SHP77 (cell line): ENCODE measurements around the gene SPECC1L.
"Not testable (repeated sequence)": the region's sequence is repeated elsewhere in the genome, so short reads cannot be mapped to it uniquely, and the experiment has no call there.

Experiments
- DNase-seq, 2 experiments: peaks; one replicate each; lab custom pipeline; 2025; lab: John Stamatoyannopoulos, UW

Gene SPECC1L

DNA sequence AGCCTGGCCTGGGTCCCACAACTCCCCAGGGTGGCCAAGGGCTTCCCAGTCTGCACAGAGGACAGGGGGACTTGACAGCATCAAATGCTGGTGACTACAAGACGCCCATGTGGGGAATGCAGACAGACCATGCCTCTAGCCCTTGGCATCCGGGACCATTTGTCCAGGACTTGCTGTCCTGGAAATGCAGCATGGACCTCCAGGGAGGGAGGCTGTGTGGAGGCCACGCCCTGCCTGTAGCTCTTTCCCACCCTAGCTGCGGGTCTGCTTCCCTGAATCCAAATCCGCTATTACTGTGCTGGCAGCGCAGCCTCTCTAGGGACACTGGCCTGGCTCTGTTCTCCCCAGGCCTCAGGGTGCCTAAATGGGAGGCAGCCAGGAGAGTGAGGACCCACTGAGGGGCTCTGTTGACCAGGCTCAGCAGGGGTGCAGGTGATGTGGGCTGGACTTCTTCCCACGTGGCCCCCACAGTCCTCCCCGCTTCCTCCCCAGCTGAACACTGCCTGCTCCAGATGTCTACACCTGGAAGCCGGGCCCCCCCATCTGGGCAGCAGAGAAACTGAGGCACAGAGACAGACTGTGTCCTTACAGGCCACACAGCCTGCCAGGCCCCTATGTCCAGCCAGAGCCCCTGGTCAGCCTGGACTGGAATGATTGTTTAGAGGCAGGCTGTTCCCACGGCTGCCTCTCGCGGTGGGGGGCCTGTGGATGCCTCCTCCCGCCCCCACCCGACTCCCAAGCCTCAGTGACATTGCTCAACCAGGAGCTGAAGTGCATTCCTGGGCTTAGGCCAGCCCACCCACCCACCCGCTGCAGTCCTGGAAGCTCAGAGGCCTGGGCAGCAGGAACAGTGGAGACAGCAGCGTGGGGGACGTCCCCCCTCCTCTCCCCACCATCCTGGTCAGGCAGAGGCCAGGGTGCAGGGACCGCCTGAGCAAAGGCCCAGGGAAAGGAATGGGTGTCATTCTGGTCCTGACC, 24.8 kb upstream of the SPECC1L start:
- not testable (repeated sequence) for DNase-seq

DNA sequence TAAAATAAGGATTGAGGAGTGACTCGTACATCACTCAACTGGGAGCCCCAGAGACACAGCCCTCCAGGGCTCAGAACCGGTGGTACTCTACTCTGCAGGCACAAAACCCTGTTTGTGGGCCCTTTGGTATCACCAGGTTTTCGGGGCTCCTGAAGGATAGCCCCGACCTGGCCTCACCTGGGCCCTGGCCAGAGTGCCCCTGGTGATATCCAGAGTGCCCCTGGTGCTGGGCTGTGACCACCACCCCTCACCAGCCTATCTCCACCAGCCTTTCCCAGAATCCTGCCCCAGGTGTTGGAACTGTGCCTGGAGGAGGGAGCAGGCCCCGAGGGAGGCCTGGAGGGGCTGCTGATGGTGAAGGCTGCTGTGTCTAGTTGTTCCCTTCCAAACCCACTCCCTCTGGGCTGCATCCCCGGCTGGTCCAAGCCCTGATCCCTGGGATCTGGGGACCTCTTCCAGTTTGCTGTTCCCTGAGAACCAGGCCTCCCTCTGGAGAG, 23.6 kb upstream of the SPECC1L start:
- no peak for DNase-seq

DNA sequence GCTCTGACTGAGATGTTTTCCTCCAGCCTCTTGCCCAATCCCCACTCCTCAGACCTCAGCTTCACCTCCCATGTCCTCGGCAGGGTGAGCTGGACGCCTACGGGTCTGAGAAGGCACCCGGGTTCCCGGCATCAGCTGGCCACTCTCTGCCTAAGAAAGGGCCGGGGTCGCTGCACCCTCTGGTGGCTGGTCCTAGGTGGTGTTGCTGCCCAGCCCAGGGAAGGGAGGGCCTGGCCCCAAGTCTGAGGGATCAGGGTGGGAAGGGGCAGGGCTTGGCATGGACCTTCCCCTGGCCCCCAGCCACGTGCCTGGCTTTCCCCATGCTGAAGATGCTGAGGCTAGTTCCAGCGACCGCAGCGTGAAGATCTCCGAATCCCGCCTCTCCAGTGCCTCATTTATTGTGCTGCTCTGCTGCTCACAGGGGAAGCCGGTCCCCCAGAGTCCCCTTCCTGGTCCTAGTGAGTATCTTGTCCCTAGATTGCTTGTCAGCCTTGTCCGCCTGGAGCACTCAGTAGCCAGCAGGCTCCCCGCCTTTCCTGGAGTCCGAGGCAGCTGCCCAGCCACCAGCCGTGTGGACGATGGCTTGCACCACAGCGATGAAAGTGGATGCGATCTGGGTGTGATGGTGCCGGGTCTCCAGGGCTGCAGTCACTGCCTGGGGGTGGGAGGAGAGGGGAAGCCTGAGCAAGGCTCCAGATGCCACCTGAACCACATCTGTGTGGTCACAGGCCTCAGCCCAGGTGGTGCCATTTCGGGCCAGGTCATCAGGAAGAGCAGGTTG, 22.9 kb upstream of the SPECC1L start:
- DNase-seq: peak; percentile 48 to 65

DNA sequence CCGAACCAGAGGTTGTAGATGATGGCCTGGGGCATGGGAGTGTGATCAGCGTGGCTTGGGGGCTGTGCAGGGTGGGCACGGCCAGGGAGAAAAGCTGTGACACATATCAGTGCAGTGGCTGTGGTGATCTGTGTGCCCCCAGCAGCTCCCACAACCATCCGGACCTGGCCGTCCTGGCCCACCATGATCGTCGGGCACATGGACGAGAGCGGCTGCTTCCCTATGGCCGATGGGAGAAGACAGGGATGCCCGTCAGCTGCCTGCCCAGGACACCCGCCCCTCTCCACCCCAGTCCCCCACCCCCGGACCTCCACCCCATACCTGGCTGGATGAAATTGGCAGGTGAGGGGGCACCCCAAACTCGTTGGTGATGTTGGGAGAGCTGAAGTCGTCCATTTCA, 22.0 kb upstream of the SPECC1L start:
- not testable (repeated sequence) for DNase-seq

- DNase-seq: not testable (repeated sequence)
These were observed 21.2 kb upstream of the SPECC1L start for GRCh38 chr22:24249413-24249812.

- not testable (repeated sequence) for DNase-seq
These were observed 19.3 kb upstream of the SPECC1L start for GRCh38 chr22:24251286-24251685.

- not testable (repeated sequence) for DNase-seq
These were observed 17.5 kb upstream of the SPECC1L start for GRCh38 chr22:24253126-24253525.

GRCh38 chr22:24256136-24256535, 14.5 kb upstream of the SPECC1L start:
- not testable (repeated sequence) for DNase-seq

- not testable (repeated sequence) for DNase-seq
These were observed 13.9 kb upstream of the SPECC1L start for GRCh38 chr22:24256736-24257135.

- DNase-seq: peak; percentile 24 to 64
These were observed 11.2 kb upstream of the SPECC1L start for GRCh38 chr22:24259459-24259858.

- not testable (repeated sequence) for DNase-seq
These were observed 8.4 kb upstream of the SPECC1L start for GRCh38 chr22:24262185-24262749.

DNA sequence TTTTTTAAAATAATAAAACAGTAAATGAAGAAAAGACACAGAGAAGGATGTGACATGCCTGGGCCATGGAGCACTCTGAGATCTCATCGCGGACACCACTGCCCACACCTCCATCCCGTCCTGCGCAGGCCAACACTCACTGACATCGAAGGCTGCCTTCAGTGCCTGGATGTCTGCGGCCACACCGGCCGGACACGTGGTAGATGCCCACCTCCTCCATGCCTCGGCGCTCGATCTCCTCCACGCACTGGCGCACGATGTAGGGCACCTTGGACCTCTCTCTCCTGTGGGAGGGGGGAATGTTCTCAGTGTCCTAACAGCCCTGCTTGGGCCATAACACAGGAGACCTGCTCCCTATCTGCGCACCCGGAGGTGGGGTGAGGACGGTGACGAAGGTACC, 7.2 kb upstream of the SPECC1L start:
- DNase-seq: not testable (repeated sequence)

DNA sequence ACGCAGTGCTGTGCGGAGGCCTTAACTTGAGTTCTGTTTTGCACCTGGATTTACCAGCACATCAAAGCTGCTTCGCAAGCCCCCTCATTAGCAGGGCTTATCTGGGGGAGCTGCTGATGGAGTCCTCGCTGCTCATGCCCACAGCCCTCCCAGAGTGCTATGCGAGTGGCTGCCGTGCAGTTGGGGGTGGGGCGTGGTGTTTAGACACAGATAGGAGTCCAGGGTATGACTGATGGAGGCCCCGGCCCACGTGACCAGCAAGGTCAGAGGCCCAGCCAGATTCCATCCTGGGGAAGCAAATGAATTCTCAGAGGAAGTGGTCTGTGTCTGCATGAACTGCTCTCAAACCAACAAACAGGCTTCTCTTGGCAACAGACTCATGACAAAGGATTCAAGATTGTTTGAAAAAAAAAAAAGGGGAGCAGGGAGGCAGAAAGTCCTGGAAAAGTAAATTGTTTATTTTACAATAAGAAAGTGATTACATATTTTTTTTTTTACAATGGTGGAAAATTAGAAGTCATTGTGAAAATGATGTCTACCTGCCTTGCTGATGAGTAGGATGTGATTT, 6.2 kb upstream of the SPECC1L start:
- not testable (repeated sequence) for DNase-seq

DNA sequence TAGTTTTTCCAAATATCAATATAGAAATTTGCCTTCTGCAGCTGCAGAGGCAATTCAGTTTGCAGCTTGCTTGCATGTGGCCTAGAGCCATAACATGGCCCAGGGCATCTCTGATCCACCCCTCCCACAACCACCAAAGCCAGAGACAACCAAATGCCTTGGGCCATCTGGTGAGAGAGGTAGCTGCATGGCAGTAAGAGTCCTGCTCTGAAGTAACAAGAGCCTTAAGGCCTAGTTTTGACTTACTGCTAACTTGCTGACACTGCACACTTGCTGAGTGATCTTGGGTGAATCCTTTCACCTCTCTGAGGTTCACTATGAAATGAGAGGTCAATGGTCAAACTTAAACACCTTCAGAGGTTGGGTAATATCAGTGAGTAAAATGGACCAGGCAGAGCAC, 4.9 kb upstream of the SPECC1L start:
- no peak for DNase-seq

- DNase-seq: not testable (repeated sequence)
These were observed 4.1 kb upstream of the SPECC1L start for GRCh38 chr22:24266495-24266894.

DNA sequence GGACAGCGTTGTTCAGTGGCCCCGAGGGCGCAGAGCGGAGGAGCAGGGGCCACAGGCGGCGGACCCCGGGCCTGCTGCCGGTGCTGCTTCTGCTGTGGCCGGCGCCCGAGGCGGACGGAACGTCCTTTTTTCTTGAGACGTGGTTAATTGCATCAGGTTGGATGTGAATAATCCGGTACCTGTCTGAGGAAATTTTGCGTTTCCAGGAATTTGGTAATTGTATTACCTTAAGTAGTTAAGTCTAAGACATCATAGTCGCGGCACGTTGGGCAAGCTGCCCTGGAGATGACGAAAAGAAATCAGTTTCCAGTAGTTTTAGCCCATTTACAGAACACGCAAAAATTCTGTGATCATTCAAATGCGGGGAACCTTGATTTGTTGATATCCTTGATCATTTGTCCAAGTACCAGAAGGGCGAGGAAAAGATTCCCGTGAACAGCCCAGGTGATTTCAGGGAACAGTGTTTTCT, 789 bp downstream of the SPECC1L start:
- no peak for DNase-seq

DNA sequence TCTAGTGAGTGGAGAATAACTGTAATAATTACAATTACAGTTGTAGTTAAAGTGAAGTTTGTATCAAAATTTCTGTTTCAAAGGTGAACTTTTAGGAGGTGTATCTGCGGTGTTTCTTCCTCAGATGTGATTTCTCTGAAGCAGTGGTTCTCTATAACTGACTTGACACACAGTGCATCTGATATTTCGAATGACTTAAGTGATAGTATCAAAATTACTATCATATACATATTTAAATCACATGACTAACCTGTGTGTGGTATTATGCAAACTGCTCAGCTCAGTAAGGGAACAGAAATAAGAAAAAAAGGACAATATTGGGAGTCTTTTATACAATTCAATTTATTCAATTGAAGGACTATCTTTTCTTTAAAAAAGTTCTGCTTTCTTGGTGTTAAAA, 2.4 kb downstream of the SPECC1L start:
- DNase-seq: not testable (repeated sequence)

DNA sequence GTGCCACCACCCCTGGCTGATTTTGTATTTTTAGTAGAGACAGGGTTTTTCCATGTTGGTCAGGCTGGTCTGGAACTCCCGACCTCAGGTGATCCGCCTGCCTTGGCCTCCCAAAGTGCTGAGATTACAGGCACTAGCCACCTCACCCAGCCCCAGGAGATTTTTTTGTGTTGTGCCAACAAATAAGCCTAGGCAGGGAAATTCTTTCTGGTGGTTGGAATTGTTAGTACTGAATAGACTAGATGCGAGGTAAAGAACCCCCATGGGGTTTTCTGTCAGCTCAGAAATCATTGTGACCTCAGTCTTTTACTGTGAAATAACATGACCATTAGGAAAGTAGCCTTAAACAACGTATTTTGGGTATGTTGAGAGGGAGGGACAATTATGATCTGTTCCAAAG, 3.3 kb downstream of the SPECC1L start:
- not testable (repeated sequence) for DNase-seq

DNA sequence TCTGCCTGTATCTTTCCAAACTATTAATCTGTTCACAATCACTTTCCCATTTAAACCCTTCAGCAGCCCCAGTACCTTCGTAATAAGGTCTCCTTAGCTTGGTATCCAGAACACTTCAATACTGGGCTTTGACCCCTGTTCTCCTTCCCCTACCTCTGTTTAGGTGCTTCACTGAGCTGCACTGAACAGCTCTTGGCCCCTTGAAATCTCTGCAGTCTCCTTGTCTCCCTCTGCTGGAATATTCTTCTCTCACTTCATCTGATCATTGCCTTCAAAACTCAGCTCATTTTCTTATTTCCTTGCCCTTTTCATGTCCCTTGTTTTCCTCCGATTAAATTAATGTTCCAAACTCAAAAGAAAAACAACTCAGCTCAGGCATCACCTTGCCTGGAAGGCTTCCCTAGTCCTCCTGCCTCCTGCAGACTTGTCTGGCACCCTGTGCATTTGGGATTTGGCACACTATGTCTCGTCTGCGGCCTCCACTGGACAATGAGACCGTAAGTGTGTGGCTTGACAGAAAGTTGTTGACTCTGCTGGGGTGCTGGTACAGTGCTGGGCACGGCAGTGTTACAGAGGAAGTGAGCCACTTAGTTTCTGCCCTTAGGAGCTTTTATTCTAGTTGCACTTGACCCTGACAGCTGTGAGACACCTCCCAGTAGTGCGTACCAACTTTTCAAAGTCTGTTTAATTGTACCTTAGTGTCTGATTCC, 4.2 kb downstream of the SPECC1L start:
- DNase-seq: not testable (repeated sequence)

DNA sequence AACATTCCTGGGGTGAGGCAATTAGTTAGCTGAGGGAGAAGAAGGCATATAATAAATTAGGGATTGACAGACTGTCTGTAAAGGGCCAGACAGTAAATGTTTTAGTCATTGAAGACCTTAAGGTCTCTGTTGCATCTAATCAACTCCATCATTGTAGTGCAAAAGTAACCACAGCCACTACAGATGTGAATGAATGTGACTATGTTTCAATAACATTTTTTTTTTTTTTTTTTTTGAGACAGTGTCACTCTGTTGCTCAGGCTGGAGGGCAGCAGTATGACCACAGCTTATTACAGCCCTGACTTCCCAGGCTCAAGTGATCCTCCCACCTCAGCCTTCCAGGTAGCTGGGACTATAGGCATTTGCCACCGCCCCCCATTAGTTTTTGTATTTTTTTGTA, 9.7 kb downstream of the SPECC1L start:
- not testable (repeated sequence) for DNase-seq

GRCh38 chr22:24282401-24282800, 11.8 kb downstream of the SPECC1L start:
- no peak for DNase-seq
